ENCODE data around the gene HYAL3.
"Not testable (repeated sequence)": the region's sequence is repeated elsewhere in the genome, so short reads cannot be mapped to it uniquely, and the experiment has no call there.

HYAL3 gene

GRCh38 chr3:50314342-50314741 lies 15.1 kb upstream of the HYAL3 start:
- DNase-seq (ENCODE audit: insufficient read length, low spot score) = no peak
- TF ChIP-seq CTCF (IDR thresholded peaks at IDR 0.05; ENCODE audit: insufficient read depth, missing control alignments) = no peak
- FAIRE-seq = no peak

- DNase-seq (ENCODE audit: insufficient read length, low spot score); FAIRE-seq: not testable (repeated sequence)
These were observed 12.8 kb upstream of the HYAL3 start for GRCh38 chr3:50312041-50312440.

- no peak for FAIRE-seq
- no peak for TF ChIP-seq CTCF (IDR thresholded peaks at IDR 0.05; ENCODE audit: insufficient read depth, missing control alignments)
- DNase-seq (ENCODE audit: insufficient read length, low spot score) = no peak
These were observed 5.4 kb upstream of the HYAL3 start for GRCh38 chr3:50304601-50305000.

GRCh38 chr3:50303013-50303815 lies 4.0 kb upstream of the HYAL3 start, which contains the start of gene HYAL1:
Gene HYAL1, minus strand, starts transcription at chr3:50303574. Its CDS starts 618 bp downstream, at chr3:50302956.
- TF ChIP-seq CTCF (IDR thresholded peaks at IDR 0.05; ENCODE audit: insufficient read depth, missing control alignments) = no peak
- FAIRE-seq (no peak), DNase-seq (ENCODE audit: insufficient read length, low spot score) (no peak)

- no peak for DNase-seq (ENCODE audit: insufficient read length, low spot score)
- no peak for TF ChIP-seq CTCF (IDR thresholded peaks at IDR 0.05; ENCODE audit: insufficient read depth, missing control alignments)
- no peak for FAIRE-seq
These were observed 3.1 kb upstream of the HYAL3 start for GRCh38 chr3:50302095-50303012.

- no peak for TF ChIP-seq CTCF (IDR thresholded peaks at IDR 0.05; ENCODE audit: insufficient read depth, missing control alignments)
- DNase-seq (ENCODE audit: insufficient read length, low spot score) = no peak
- no peak for FAIRE-seq
These were observed 1.6 kb upstream of the HYAL3 start for GRCh38 chr3:50300681-50301254.

GRCh38 chr3:50299929-50300680 lies 900 bp upstream of the HYAL3 start:
- DNase-seq (ENCODE audit: insufficient read length, low spot score) (no peak), FAIRE-seq (no peak)
- no peak for TF ChIP-seq CTCF (IDR thresholded peaks at IDR 0.05; ENCODE audit: insufficient read depth, missing control alignments)
